H1 (cell line): Measurements from ENCODE around the gene ELAPOR1.

Experiments
- GABPA ChIP-seq: IDR thresholded peaks from 2 replicates; pipeline ENCODE4 v1.6.1; 2011; ENCODE audit warnings: mild to moderate bottlenecking, low read length, moderate library complexity, borderline replicate concordance; ENCODE audit not compliant: insufficient read depth
- KDM1A ChIP-seq: fragments of 200-600, 300-600 bp; sonication (generic); IDR thresholded peaks from 2 replicates; pipeline ENCODE4 v1.7.1; 2016; ENCODE audit warnings: mild to moderate bottlenecking, low read length, borderline replicate concordance
- KDM5A ChIP-seq: fragments of 200-600 bp; IDR thresholded peaks from 2 replicates; pipeline ENCODE4 v1.7.1; 2012; ENCODE audit warnings: mild to moderate bottlenecking, low read length, inconsistent platforms, mixed read lengths
- POLR2A ChIP-seq, 2 experiments: IDR thresholded peaks; 1 replicate in 1 of 2; 2 replicates in 1 of 2; pipeline ENCODE4 v1.6.1; 2011; ENCODE audit warnings: low read depth in 2 of 2, low read length in 2 of 2, mild to moderate bottlenecking in 2 of 2; ENCODE audit errors: control extremely low read depth in 1 of 2
- RAD21 ChIP-seq, 2 experiments: IDR thresholded peaks in 1 of 2; conservative IDR thresholded peaks in 1 of 2; 2 replicates each; pipeline ENCODE4 v1.6.1; 2011; ENCODE audit warnings: low read depth in 2 of 2, low read length in 2 of 2, improper control_type of control experiment in 1 of 2, inconsistent platforms in 1 of 2, mild to moderate bottlenecking in 1 of 2, moderate library complexity in 1 of 2
- TEAD4 ChIP-seq: IDR thresholded peaks from 2 replicates; pipeline ENCODE4 v1.6.1; 2012; ENCODE audit warnings: low read depth, low read length, inconsistent platforms, mixed read lengths
- TF ChIP-seq, protein P1 (sequence below), 3 experiments: IDR thresholded peaks; 1 replicate in 2 of 3; 2 replicates in 1 of 3; pipeline versions ENCODE4 v1.5.1 to v1.6.1; 2011; ENCODE audit warnings: low read length in 3 of 3, mild to moderate bottlenecking in 3 of 3, inconsistent platforms in 2 of 3, low read depth in 1 of 3, moderate library complexity in 1 of 3; ENCODE audit not compliant: insufficient read depth in 1 of 3; ENCODE audit errors: control extremely low read depth in 1 of 3

DNA sequence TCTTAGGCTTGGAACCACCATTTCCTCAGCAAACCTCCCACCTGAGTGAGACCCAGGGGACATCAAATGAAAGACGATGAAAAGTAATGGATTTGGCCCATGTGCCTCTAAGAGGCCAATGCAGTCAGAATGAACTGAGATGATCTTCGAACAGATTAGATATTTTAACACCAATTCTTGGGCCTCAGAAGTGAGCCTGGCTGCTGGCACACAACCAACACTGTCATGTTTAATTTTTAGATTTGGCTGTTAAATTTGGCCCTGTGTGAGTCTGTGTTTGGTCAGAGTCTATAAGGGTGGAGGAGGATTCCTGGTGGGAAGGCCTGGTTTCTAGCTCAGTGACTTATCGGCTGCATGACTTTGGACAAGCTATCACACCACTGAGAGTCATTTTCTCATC lies 45.4 kb downstream of the ELAPOR1 start:
- no peak for TF ChIP-seq RAD21 (IDR thresholded peaks at IDR 0.05 in 1 of 2, conservative IDR thresholded peaks at IDR 0.05 in 1 of 2; ENCODE audit: low read depth in 2 of 2, low read length in 2 of 2)
- TF ChIP-seq KDM5A, result no peak
- TF ChIP-seq, protein P1, sequence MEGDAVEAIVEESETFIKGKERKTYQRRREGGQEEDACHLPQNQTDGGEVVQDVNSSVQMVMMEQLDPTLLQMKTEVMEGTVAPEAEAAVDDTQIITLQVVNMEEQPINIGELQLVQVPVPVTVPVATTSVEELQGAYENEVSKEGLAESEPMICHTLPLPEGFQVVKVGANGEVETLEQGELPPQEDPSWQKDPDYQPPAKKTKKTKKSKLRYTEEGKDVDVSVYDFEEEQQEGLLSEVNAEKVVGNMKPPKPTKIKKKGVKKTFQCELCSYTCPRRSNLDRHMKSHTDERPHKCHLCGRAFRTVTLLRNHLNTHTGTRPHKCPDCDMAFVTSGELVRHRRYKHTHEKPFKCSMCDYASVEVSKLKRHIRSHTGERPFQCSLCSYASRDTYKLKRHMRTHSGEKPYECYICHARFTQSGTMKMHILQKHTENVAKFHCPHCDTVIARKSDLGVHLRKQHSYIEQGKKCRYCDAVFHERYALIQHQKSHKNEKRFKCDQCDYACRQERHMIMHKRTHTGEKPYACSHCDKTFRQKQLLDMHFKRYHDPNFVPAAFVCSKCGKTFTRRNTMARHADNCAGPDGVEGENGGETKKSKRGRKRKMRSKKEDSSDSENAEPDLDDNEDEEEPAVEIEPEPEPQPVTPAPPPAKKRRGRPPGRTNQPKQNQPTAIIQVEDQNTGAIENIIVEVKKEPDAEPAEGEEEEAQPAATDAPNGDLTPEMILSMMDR (IDR thresholded peaks at IDR 0.05; ENCODE audit: control extremely low read depth in 1 of 3, insufficient read depth in 1 of 3, low read depth in 1 of 3, low read length in 3 of 3), result no peak
- TF ChIP-seq TEAD4, result no peak
- no peak for TF ChIP-seq KDM1A
- TF ChIP-seq GABPA, result no peak
- TF ChIP-seq POLR2A (IDR thresholded peaks at IDR 0.05; ENCODE audit: control extremely low read depth in 1 of 2, low read depth in 2 of 2, low read length in 2 of 2), result no peak
